Measurements from ENCODE around the gene TRABD2A.

TRABD2A gene

GRCh38 chr2:84908948-84909713 lies 28.2 kb upstream of the TRABD2A start:
- Mint-ChIP-seq H3K36me3 (peaks cover 25% of the 10 kb centered on the region), H3K4me3 (no peak overlapping the region), H3K27me3 (no peaks in the 10 kb centered on the region), H3K9me3 (peaks cover 11% of the 10 kb centered on the region), H3K27ac (peak overlapping the region; percentile 13), H3K4me1 (peaks cover 30% of the 10 kb centered on the region)
- ATAC-seq (ENCODE audit: low read depth) = no peak
- DNase-seq (ENCODE audit: low spot score in 2 of 2) = no peak

GRCh38 chr2:84906900-84907714 lies 26.2 kb upstream of the TRABD2A start:
- peak; percentile 46 for ATAC-seq (ENCODE audit: low read depth)
- DNase-seq (ENCODE audit: low spot score in 2 of 2) = peak in 1 of 2 donors; percentile 29
- no peaks in the 10 kb centered on the region for H3K27me3 Mint-ChIP-seq
- peaks cover 25% of the 10 kb centered on the region for H3K36me3 Mint-ChIP-seq
- H3K4me3 Mint-ChIP-seq = peak overlapping the region; percentile 90
- H3K4me1 Mint-ChIP-seq = peaks cover 30% of the 10 kb centered on the region
- H3K9me3 Mint-ChIP-seq = peaks cover 11% of the 10 kb centered on the region
- H3K27ac Mint-ChIP-seq = peak overlapping the region; percentile 93

DNA sequence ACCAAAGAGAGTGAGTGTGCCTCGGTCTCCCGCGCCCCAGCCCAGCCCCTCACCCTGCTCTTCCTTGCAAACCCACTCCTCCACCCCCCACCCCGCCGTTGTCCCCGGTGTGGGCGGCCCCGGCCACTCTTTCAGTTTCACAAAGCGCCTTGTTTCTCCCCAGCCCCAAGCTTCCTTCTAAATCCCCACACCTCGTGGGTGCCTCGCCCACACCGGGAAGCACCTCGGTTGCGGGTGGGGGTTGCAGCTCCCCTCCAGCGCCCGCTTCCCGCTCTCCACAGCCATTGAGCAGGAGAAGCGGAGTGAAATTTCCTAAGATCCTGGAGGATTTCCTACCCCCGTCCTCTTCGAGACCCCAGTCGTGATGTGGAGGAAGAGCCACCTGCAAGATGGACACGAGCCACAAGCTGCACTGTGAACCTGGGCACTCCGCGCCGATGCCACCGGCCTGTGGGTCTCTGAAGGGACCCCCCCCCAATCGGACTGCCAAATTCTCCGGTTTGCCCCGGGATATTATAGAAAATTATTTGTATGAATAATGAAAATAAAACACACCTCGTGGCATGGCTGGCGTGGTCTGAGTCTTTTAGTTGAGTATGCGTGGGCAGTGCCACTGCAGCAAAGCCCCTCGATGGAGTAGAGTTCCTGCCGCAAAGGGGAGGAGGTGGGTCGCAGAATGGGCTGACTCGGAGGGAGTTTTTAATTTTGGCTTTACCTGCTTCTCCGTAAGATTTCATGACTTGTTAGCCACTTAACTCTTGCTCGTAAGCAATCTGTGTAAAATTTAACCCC lies 25.4 kb upstream of the TRABD2A start:
- H3K27me3 Mint-ChIP-seq = no peaks in the 10 kb centered on the region

GRCh38 chr2:84905181-84906107 lies 24.6 kb upstream of the TRABD2A start, which contains the start of gene TMSB10:
Gene TMSB10 (plus strand): TSS chr2:84905656.
- Mint-ChIP-seq H3K36me3 (peaks cover 25% of the 10 kb centered on the region), H3K27me3 (no peaks in the 10 kb centered on the region), H3K4me1 (peaks cover 35% of the 10 kb centered on the region), H3K27ac (peak within 1 kb of the TSS; percentile 93), H3K4me3 (peak within 1 kb of the TSS; percentile 90), H3K9me3 (peaks cover 11% of the 10 kb centered on the region)
- DNase-seq (ENCODE audit: low spot score in 2 of 2) = peak; percentile 92
- peak; percentile 80 for ATAC-seq (ENCODE audit: low read depth)

More for the DNA sequence above, 25.4 kb upstream of the TRABD2A start:
- Mint-ChIP-seq H3K4me3 (peak overlapping the region; percentile 90), H3K4me1 (peaks cover 30% of the 10 kb centered on the region), H3K27ac (peak overlapping the region; percentile 93), H3K9me3 (peaks cover 11% of the 10 kb centered on the region), H3K36me3 (peaks cover 25% of the 10 kb centered on the region)
- DNase-seq (ENCODE audit: low spot score in 2 of 2) (peak in 1 of 2 donors; percentile 44), ATAC-seq (ENCODE audit: low read depth) (peak; percentile 16)

DNA sequence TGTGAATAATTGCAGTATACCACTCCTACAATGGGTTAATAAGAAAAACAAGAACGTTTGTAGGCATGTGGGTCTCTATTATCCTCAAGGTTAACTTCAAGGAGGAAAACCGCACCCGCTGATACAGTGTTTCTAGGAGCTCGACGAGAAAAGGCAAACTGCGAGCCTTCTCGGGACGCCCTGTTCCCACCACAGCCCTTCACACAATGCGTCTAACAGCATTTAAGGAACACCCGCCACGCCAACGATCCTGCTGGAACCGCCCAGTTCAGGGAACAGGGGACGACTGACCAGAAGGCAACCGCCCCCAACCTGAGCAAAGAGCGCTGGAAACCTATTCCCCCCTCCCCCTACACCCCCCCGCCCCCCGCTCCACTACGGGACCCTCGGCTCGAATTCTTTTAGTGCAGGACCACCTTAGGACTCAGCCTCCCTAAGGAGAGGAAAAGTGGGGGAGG lies 23.9 kb upstream of the TRABD2A start:
- no peak for ATAC-seq (ENCODE audit: low read depth)
- H3K36me3 Mint-ChIP-seq = peaks cover 21% of the 10 kb centered on the region

DNA sequence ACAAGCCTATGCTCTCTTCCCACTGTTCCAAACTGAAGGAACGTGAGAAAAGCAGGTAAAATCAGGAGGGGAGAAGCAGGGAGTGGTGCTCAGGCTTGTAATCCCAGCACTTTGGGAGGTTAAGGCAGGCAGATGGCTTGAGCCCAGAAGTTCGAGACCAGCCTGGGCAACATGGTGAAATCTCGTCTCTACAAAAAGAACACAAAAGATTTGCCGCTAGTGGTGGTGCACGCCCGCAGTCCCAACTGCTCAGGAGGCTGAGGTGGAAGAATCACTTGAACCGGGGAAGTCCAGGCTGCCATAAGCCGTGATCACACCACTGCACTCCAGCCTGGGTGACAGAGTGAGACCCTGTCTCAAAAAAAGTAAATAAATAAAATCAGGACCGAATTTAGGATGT lies 23.3 kb upstream of the TRABD2A start:
- peaks cover 15% of the 10 kb centered on the region for H3K36me3 Mint-ChIP-seq
- no peak for ATAC-seq (ENCODE audit: low read depth)
- peak overlapping the region; percentile 90 for H3K4me3 Mint-ChIP-seq
- H3K4me1 Mint-ChIP-seq = peaks cover 26% of the 10 kb centered on the region
- H3K27me3 Mint-ChIP-seq = no peaks in the 10 kb centered on the region
- no peak for DNase-seq (ENCODE audit: low spot score in 2 of 2)
- peak overlapping the region; percentile 93 for H3K27ac Mint-ChIP-seq
- peaks cover 1% of the 10 kb centered on the region for H3K9me3 Mint-ChIP-seq

More for the DNA sequence above, 23.9 kb upstream of the TRABD2A start:
- Mint-ChIP-seq H3K4me1 (peaks cover 32% of the 10 kb centered on the region), H3K27me3 (no peaks in the 10 kb centered on the region), H3K4me3 (peak overlapping the region; percentile 90), H3K9me3 (peaks cover 7% of the 10 kb centered on the region), H3K27ac (peak overlapping the region; percentile 93)
- no peak for DNase-seq (ENCODE audit: low spot score in 2 of 2)

DNA sequence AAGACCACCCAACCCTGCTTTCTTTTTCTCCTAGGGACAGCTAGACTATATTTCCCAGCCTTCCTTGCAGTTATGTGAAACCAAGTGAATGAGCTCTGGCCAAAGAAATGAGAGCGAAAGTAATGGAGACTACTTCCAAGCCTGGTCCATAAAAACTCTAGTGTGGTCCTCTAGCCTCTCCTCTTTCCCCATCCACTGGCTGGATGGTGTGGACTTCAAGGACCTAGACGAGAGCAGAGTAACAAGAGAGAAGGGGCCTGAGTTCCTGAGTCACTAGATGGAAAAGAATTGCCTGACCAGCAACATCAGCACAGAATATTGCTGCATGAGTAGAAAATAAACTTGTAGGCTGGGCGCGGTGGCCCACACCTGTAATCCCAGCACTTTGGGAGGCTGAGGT lies 21.6 kb upstream of the TRABD2A start:
- Mint-ChIP-seq H3K27ac (no peak overlapping the region), H3K27me3 (no peaks in the 10 kb centered on the region), H3K4me3 (no peak overlapping the region), H3K36me3 (peaks cover 8% of the 10 kb centered on the region), H3K4me1 (peaks cover 24% of the 10 kb centered on the region), H3K9me3 (no peaks in the 10 kb centered on the region)
- no peak for DNase-seq (ENCODE audit: low spot score in 2 of 2)
- ATAC-seq (ENCODE audit: low read depth) = no peak

- H3K4me1 Mint-ChIP-seq = peaks cover 17% of the 10 kb centered on the region
- no peak overlapping the region for H3K4me3 Mint-ChIP-seq
- no peak for ATAC-seq (ENCODE audit: low read depth)
- no peak for DNase-seq (ENCODE audit: low spot score in 2 of 2)
- no peaks in the 10 kb centered on the region for H3K27me3 Mint-ChIP-seq
- H3K27ac Mint-ChIP-seq = no peak overlapping the region
- H3K9me3 Mint-ChIP-seq = no peaks in the 10 kb centered on the region
- peaks cover 6% of the 10 kb centered on the region for H3K36me3 Mint-ChIP-seq
These were observed 20.8 kb upstream of the TRABD2A start for GRCh38 chr2:84901593-84902120.

GRCh38 chr2:84900971-84901370 lies 20.1 kb upstream of the TRABD2A start:
- Mint-ChIP-seq H3K9me3 (no peaks in the 10 kb centered on the region), H3K4me1 (peaks cover 19% of the 10 kb centered on the region), H3K4me3 (no peak overlapping the region), H3K27ac (no peak overlapping the region), H3K27me3 (no peaks in the 10 kb centered on the region), H3K36me3 (no peaks in the 10 kb centered on the region)
- DNase-seq (ENCODE audit: low spot score in 2 of 2) = no peak
- no peak for ATAC-seq (ENCODE audit: low read depth)

DNA sequence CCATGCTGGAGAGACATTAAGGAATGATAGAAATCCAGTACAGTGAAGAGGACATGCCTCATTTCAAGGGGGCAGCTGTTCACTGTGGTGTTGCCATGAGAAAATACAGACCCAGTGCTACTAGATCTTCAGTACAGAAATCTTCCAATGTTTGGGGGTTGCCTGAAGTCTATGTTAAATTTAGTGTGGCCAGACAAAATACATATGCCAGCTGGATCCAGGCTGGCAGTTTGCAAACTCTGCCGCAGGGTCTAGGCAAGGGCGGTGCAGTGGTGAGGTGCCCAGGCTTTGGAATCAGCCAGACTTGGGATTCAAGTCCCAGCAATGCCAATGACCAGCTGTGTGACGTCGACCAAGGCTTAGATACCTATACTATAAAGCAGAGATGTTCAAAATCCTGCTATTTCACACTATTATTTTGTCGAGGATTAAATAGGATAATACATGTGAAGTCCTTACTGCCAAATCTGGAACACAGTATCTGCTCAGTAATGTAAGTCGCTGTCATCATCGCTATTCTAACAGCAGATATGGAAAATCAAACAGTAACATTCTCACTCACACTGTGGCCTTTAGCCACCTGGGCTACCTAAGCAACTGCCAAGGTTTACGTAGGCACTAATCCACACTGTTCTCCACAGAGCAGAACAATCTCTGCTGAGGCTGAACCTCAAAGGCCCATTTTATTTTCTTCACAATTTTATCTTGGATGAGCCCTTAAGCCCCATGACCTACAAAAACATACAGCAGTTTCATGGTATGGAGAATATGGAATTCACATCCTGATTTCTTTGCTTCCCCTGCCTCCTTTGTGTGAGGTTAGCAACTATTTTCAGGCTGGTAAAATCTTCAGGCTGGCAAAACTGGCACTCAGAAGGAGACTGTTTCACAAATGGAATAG lies 18.7 kb upstream of the TRABD2A start:
- DNase-seq (ENCODE audit: low spot score in 2 of 2) = no peak
- Mint-ChIP-seq H3K4me1 (peaks cover 29% of the 10 kb centered on the region), H3K27ac (no peak overlapping the region), H3K36me3 (no peaks in the 10 kb centered on the region), H3K9me3 (no peaks in the 10 kb centered on the region), H3K4me3 (no peak overlapping the region), H3K27me3 (no peaks in the 10 kb centered on the region)
- ATAC-seq (ENCODE audit: low read depth) = no peak

DNA sequence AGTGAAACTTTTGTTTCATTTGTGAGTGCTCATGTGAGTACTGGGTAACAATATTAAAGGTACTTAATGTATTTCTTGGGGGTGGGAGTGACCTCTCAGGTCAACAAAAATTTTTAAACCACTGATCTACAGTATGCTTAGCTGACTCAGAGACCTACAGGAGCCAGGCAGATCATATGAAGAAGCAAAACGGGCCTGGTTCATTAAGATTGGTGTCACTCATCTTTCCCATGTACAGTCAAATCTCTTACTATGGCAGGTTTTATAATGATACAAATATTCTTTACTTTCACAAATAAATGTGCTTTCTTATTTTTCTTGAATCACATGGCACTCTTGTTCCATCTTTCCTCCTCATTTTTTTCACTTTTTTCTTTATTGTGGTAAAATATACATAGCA lies 16.9 kb upstream of the TRABD2A start:
- Mint-ChIP-seq H3K9me3 (no peaks in the 10 kb centered on the region), H3K36me3 (no peaks in the 10 kb centered on the region), H3K27me3 (no peaks in the 10 kb centered on the region), H3K4me3 (no peak overlapping the region), H3K27ac (peak overlapping the region; percentile 93), H3K4me1 (peaks cover 36% of the 10 kb centered on the region)
- DNase-seq (ENCODE audit: low spot score in 2 of 2) = no peak
- no peak for ATAC-seq (ENCODE audit: low read depth)

DNA sequence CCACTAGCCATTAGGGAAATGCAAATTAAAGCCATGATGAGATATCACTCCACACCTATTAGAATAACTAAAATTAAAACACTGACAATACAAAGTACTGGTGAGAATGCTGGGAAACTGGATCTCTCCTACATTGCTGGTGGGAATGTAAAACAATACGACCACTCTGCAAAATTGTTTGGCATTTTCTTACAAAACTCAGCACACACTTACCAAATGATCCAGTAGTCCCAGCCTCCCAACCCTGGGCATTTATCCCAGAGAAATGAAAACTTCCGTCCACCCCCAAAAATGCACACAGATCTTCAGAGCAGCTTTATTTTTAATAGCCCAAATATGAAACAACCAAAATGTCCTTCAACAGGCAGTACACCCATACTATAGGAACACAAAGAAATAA lies 15.7 kb upstream of the TRABD2A start:
- H3K27ac Mint-ChIP-seq = no peak overlapping the region
- H3K4me3 Mint-ChIP-seq = no peak overlapping the region
- H3K36me3 Mint-ChIP-seq = no peaks in the 10 kb centered on the region
- DNase-seq (ENCODE audit: low spot score in 2 of 2) (no peak), ATAC-seq (ENCODE audit: low read depth) (no peak)
- no peaks in the 10 kb centered on the region for H3K9me3 Mint-ChIP-seq
- peaks cover 36% of the 10 kb centered on the region for H3K4me1 Mint-ChIP-seq
- no peaks in the 10 kb centered on the region for H3K27me3 Mint-ChIP-seq

All from memory B cell (primary cell).